AG09309 (cell line): ENCODE measurements around the gene MUC4.

Experiments used
- DNase-seq: peaks from one replicate; pipeline ENCODE4 v3.0.0-alpha.2; 2010; ENCODE audit warnings: low read depth
- H3K4me3 ChIP-seq: 2 replicates; pipeline ENCODE4 v1.5.1; 2011; ENCODE audit warnings: mild to moderate bottlenecking, low read depth, low read length, moderate library complexity; ENCODE audit not compliant: control insufficient read depth
- CTCF ChIP-seq: IDR thresholded peaks from 2 replicates; pipeline ENCODE4 v1.5.1; 2011; ENCODE audit warnings: mild to moderate bottlenecking, low read depth, low read length, inconsistent platforms; ENCODE audit not compliant: insufficient read depth, control insufficient read depth; ENCODE audit errors: missing control alignments

Gene MUC4

DNA sequence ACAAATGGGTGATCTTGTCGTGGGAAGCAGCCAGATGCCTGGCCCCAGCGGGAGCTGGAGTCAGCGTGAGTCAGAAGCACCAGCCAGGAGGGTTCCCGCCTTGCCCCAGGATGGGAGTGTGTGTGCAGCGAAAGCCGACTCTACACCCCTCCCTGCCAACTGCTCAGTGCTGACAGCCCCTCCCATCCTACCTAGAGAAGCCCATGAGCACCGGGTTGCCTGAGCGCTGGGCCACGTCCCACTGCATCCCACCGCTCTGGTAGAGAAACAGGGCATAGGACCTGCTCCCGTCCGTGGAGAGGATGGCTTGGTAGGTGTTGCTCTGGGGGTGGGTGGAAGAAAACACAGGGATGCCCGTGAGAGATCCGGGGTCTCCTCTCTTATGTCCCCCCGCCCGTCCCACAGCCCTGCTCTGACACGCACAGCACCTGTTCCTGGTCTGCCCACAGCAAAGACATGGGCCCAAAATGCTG lies 42.9 kb downstream of the MUC4 start:
- no peak for TF ChIP-seq CTCF
- no peak overlapping the region for H3K4me3 ChIP-seq
- no peak for DNase-seq

GRCh38 chr3:195768414-195768813 lies 43.3 kb downstream of the MUC4 start:
- no peak for TF ChIP-seq CTCF
- no peak for DNase-seq

DNA sequence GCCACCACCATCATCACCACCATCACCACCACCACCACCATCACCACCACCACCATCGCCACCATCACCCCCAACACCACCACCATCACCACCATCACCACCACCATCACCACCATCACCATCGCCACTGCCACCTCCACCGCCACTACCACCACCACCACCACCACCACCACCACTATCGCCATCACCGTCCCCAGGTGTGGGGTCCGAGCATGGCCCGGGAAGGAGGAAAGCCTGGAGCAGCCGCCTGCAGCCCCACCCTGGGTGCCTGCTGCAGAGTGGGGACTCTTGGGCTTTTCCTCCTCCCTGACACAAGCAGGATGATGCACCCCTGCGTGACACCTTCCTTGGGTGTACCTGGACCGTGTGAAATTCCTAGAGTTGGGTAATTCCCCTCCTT lies 43.9 kb downstream of the MUC4 start:
- TF ChIP-seq CTCF, result no peak
- no peak for DNase-seq
- H3K4me3 ChIP-seq, result no peak overlapping the region

More at GRCh38 chr3:195768414-195768813, 43.3 kb downstream of the MUC4 start:
- no peak overlapping the region for H3K4me3 ChIP-seq

GRCh38 chr3:195766671-195767070 lies 45.1 kb downstream of the MUC4 start:
- TF ChIP-seq CTCF, result no peak
- DNase-seq, result no peak

GRCh38 chr3:195764961-195765706 lies 46.6 kb downstream of the MUC4 start:
- no peak for DNase-seq
- no peak overlapping the region for H3K4me3 ChIP-seq

More at GRCh38 chr3:195766671-195767070, 45.1 kb downstream of the MUC4 start:
- no peak overlapping the region for H3K4me3 ChIP-seq

More at GRCh38 chr3:195764961-195765706, 46.6 kb downstream of the MUC4 start:
- TF ChIP-seq CTCF, result no peak
